ENCODE measurements around the gene PPP6R2.

DNA sequence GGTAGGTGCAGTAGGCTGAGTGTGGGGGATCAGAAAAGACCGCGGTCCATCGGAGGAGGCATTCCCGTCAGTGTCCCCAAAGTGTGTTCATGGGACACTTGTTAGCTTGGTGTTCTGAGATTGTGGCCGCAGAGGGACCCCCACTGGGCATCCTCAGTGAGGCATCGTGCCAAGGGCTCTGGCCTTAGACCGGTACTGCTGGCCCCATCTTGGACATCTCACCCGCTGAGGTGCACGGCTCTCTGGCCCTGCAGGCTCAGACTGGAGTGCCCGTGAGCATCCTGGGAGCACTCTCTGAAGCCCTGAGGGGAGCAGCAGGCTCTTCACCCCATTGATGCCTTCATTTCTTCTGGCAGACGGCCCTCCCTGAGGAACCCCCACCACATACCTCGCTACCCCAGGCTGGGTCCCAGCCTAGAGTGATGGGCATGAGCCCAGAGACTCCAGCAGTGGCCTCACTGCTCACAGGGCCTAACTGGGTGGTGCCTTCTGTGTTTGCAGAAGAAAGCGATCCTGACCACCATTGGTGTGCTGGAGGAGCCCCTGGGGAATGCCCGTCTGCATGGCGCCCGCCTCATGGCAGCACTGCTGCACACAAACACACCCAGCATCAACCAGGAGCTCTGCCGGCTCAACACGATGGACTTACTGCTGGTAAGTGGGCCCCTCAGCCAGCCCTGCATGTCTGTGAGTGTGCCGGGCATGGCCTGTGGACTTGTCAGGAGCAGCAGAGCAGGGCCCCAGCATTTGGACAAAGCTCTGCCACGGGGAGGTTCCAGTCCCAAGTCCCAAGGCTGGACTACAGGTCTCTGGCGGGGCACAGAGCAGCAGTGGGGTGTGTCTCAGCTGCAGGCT lies 80.1 kb downstream of the PPP6R2 start:
- TF ChIP-seq EZH2 (IDR thresholded peaks at IDR 0.05; ENCODE audit: low read depth), result no peak
- TF ChIP-seq, protein P1, sequence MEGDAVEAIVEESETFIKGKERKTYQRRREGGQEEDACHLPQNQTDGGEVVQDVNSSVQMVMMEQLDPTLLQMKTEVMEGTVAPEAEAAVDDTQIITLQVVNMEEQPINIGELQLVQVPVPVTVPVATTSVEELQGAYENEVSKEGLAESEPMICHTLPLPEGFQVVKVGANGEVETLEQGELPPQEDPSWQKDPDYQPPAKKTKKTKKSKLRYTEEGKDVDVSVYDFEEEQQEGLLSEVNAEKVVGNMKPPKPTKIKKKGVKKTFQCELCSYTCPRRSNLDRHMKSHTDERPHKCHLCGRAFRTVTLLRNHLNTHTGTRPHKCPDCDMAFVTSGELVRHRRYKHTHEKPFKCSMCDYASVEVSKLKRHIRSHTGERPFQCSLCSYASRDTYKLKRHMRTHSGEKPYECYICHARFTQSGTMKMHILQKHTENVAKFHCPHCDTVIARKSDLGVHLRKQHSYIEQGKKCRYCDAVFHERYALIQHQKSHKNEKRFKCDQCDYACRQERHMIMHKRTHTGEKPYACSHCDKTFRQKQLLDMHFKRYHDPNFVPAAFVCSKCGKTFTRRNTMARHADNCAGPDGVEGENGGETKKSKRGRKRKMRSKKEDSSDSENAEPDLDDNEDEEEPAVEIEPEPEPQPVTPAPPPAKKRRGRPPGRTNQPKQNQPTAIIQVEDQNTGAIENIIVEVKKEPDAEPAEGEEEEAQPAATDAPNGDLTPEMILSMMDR (conservative IDR thresholded peaks at IDR 0.05), result no peak
